ENCODE data around the gene RNF128. TPM values are rescaled to one million over a fixed set of nuclear protein-coding genes. Genes with fewer than 3 reads are reported as not detected.
"Not testable (repeated sequence)": the region's sequence is repeated elsewhere in the genome, so short reads cannot be mapped to it uniquely, and the experiment has no call there.

RNF128 gene
- total and polyA plus RNA-seq, 4 donors, result 3.1 TPM; not detected in 3

DNA sequence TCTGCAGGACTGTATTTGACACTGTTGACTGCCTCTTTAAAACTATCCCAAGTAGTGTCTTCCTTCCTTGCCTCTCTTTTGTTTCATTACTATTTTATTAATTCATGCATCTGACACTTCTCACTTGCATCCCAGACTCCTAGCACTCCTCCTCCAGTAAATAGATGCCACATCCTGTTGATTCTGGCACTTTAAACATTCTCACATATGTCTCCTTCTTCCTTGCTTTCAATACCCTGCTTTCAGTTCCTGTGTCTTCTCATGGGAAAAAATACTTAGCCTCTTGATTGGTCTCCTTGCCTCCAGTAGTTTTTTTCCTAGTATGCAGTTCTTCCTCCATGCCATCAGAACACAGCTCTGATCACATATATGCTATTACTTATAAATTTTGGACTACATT lies 5.1 kb downstream of the RNF128 start:
- Histone ChIP-seq H3K4me3 (ENCODE audit: low read length in 2 of 2) (no peak overlapping the region), H3K9me3 (ENCODE audit: control insufficient read depth, low read length) (no peaks in the 10 kb centered on the region), H3K27ac (ENCODE audit: low read depth in 1 of 2, low read length in 2 of 2) (no peak overlapping the region), H3K36me3 (ENCODE audit: control insufficient read depth in 1 of 2, insufficient read depth in 2 of 2, low read length in 1 of 2) (no peaks in the 10 kb centered on the region), H3K4me1 (ENCODE audit: control insufficient read depth in 1 of 2, insufficient read depth in 2 of 2, low read length in 2 of 2) (no peaks in the 10 kb centered on the region), H3K27me3 (ENCODE audit: control insufficient read depth in 1 of 2, insufficient read depth in 2 of 2, low read length in 1 of 2) (no peaks in the 10 kb centered on the region)
- intact Hi-C loops (cut with DNase I), result no loop called here
- DNase-seq (no peak), ATAC-seq (ENCODE audit: low FRiP score) (no peak)

- Histone ChIP-seq H3K27ac (ENCODE audit: low read depth in 1 of 2, low read length in 2 of 2) (no peak overlapping the region), H3K4me1 (ENCODE audit: control insufficient read depth in 1 of 2, insufficient read depth in 2 of 2, low read length in 2 of 2) (no peaks in the 10 kb centered on the region), H3K36me3 (ENCODE audit: control insufficient read depth in 1 of 2, insufficient read depth in 2 of 2, low read length in 1 of 2) (no peaks in the 10 kb centered on the region), H3K4me3 (ENCODE audit: low read length in 2 of 2) (no peak overlapping the region), H3K9me3 (ENCODE audit: control insufficient read depth, low read length) (no peaks in the 10 kb centered on the region), H3K27me3 (ENCODE audit: control insufficient read depth in 1 of 2, insufficient read depth in 2 of 2, low read length in 1 of 2) (no peaks in the 10 kb centered on the region)
- 58 to 77% methylated on average over 3 of the region's 3 CpGs for WGBS, 2 donors
- DNase-seq, result no peak
- ATAC-seq (ENCODE audit: low FRiP score), result no peak
- intact Hi-C loops (cut with DNase I), result no loop called here
Observed at GRCh38 chrX:106734827-106735226, 8.3 kb downstream of the RNF128 start.

DNA sequence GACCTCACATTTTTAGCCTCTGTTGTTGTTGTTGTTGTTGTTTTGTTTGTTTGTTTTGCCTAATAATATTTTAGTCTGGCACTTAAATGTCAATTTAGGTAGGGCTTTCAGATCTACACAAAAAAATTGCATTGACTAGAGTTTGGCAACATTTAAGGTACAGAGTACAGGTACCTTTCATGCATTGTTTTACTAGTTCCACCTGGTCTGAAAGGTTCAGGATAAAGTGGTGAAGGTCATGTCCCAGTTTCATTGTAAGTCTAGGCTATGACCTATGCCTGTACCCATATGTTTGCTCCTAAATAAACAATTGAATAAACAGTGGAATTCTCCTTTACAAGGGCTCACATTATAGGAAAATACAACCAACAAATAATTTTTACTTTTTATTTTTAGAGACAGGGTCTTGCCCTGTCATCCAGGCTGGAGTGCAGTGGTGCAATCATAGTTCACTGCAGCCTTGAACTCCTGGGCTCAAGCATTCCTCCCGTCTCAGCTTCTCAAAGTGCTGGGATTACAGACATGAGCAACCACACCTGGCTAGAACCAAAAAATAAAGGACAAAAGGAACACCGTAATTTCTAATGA lies 13.8 kb downstream of the RNF128 start:
- Histone ChIP-seq H3K27me3 (ENCODE audit: control insufficient read depth in 1 of 2, insufficient read depth in 2 of 2, low read length in 1 of 2) (no peaks in the 10 kb centered on the region), H3K9me3 (ENCODE audit: control insufficient read depth, low read length) (no peaks in the 10 kb centered on the region), H3K36me3 (ENCODE audit: control insufficient read depth in 1 of 2, insufficient read depth in 2 of 2, low read length in 1 of 2) (no peaks in the 10 kb centered on the region), H3K4me1 (ENCODE audit: control insufficient read depth in 1 of 2, insufficient read depth in 2 of 2, low read length in 2 of 2) (no peaks in the 10 kb centered on the region), H3K27ac (ENCODE audit: low read depth in 1 of 2, low read length in 2 of 2) (no peak overlapping the region), H3K4me3 (ENCODE audit: low read length in 2 of 2) (no peak overlapping the region)
- intact Hi-C loops (cut with DNase I), result no loop called here
- ATAC-seq (ENCODE audit: low FRiP score), result no peak
- WGBS, 2 donors, result 62 to 83% methylated on average over 2 of the region's 2 CpGs
- DNase-seq, result no peak

DNA sequence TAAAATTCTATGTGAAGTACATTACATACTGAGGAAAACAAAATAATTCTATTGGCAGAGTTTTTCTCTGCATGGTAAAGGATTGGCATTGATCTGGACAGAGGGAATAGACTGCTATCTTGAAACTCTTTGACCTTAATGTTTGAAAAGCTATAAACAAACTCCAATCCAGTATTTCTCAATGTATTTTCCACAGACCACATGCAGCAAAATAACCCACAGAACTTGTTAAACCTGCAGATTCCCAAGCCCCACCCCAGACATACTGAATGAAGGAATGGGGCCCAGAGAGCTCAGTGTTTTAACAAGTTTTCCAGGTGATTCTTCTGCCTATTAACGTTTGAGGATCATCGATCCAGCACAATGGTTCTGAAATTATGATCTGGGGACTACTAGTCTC lies 15.7 kb downstream of the RNF128 start:
- ATAC-seq (ENCODE audit: low FRiP score) (no peak), DNase-seq (no peak)
- no peaks in the 10 kb centered on the region for H3K27me3 ChIP-seq (ENCODE audit: control insufficient read depth in 1 of 2, insufficient read depth in 2 of 2, low read length in 1 of 2)
- H3K36me3 ChIP-seq (ENCODE audit: control insufficient read depth in 1 of 2, insufficient read depth in 2 of 2, low read length in 1 of 2), result no peaks in the 10 kb centered on the region
- intact Hi-C loops (cut with DNase I), result no loop called here
- 64 to 72% methylated on average over 2 of the region's 2 CpGs for WGBS, 2 donors
- no peak overlapping the region for H3K27ac ChIP-seq (ENCODE audit: low read depth in 1 of 2, low read length in 2 of 2)
- no peaks in the 10 kb centered on the region for H3K4me1 ChIP-seq (ENCODE audit: control insufficient read depth in 1 of 2, insufficient read depth in 2 of 2, low read length in 2 of 2)
- H3K4me3 ChIP-seq (ENCODE audit: low read length in 2 of 2), result no peak overlapping the region
- H3K9me3 ChIP-seq (ENCODE audit: control insufficient read depth, low read length), result no peaks in the 10 kb centered on the region

- Histone ChIP-seq H3K4me3 (ENCODE audit: low read length in 2 of 2) (no peak overlapping the region), H3K27me3 (ENCODE audit: control insufficient read depth in 1 of 2, insufficient read depth in 2 of 2, low read length in 1 of 2) (no peaks in the 10 kb centered on the region), H3K27ac (ENCODE audit: low read depth in 1 of 2, low read length in 2 of 2) (no peak overlapping the region), H3K4me1 (ENCODE audit: control insufficient read depth in 1 of 2, insufficient read depth in 2 of 2, low read length in 2 of 2) (no peaks in the 10 kb centered on the region), H3K36me3 (ENCODE audit: control insufficient read depth in 1 of 2, insufficient read depth in 2 of 2, low read length in 1 of 2) (no peaks in the 10 kb centered on the region), H3K9me3 (ENCODE audit: control insufficient read depth, low read length) (no peaks in the 10 kb centered on the region)
- no peak for DNase-seq
- ATAC-seq (ENCODE audit: low FRiP score), result no peak
- intact Hi-C loops (cut with DNase I), result no loop called here
Observed at GRCh38 chrX:106742805-106743204, 16.3 kb downstream of the RNF128 start.

DNA sequence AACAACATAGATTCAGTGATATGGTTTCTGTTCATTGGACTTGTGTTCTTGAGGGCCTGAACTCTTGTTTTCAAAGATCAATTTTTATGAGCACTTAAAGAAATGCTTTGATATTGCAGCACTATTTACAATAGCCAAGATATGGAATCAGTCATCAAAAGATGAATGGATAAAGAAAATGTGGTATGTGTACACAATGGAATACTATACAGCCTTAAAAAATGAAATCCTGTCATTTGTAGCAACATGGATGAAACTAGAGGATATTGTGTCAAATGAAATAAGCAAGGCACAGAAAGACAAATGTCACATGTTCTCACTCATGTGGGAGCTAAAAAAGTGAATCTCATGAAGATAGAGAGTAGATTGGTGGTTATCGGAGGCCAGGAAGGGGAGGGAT lies 21.9 kb downstream of the RNF128 start:
- Histone ChIP-seq H3K4me1 (ENCODE audit: control insufficient read depth in 1 of 2, insufficient read depth in 2 of 2, low read length in 2 of 2) (no peaks in the 10 kb centered on the region), H3K4me3 (ENCODE audit: low read length in 2 of 2) (no peak overlapping the region), H3K9me3 (ENCODE audit: control insufficient read depth, low read length) (no peaks in the 10 kb centered on the region), H3K27me3 (ENCODE audit: control insufficient read depth in 1 of 2, insufficient read depth in 2 of 2, low read length in 1 of 2) (no peaks in the 10 kb centered on the region), H3K36me3 (ENCODE audit: control insufficient read depth in 1 of 2, insufficient read depth in 2 of 2, low read length in 1 of 2) (no peaks in the 10 kb centered on the region), H3K27ac (ENCODE audit: low read depth in 1 of 2, low read length in 2 of 2) (no peak overlapping the region)
- ATAC-seq (ENCODE audit: low FRiP score) (no peak), DNase-seq (no peak)
- intact Hi-C loops (cut with DNase I), result no loop called here
- WGBS, 2 donors, result 93 to 95% methylated on average over 1 of the region's 1 CpG

DNA sequence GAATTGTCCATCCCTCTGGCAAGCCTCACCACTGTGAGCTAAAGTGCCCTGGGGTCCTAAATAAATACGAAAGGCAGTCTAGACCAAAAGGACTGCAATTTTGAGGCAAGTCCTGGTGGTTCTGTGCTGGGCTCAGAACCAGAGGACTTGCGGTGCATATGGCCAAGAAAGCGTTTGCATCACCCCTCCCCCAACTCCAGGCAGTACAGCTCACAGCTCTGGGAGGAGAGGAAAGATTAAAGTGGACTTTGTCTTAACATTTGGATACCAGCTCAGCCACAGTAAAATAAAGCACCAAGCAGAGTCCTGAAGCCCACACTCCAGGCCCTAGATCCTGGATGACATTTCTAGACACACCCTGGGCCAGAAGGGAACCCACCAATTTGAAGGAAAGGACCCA lies 24.9 kb downstream of the RNF128 start:
- Histone ChIP-seq H3K9me3 (ENCODE audit: control insufficient read depth, low read length) (no peaks in the 10 kb centered on the region), H3K27me3 (ENCODE audit: control insufficient read depth in 1 of 2, insufficient read depth in 2 of 2, low read length in 1 of 2) (no peaks in the 10 kb centered on the region), H3K36me3 (ENCODE audit: control insufficient read depth in 1 of 2, insufficient read depth in 2 of 2, low read length in 1 of 2) (no peaks in the 10 kb centered on the region), H3K4me3 (ENCODE audit: low read length in 2 of 2) (no peak overlapping the region), H3K4me1 (ENCODE audit: control insufficient read depth in 1 of 2, insufficient read depth in 2 of 2, low read length in 2 of 2) (no peaks in the 10 kb centered on the region), H3K27ac (ENCODE audit: low read depth in 1 of 2, low read length in 2 of 2) (no peak overlapping the region)
- DNase-seq (no peak), ATAC-seq (ENCODE audit: low FRiP score) (no peak)
- 53 to 62% methylated on average over 3 of the region's 3 CpGs for WGBS, 2 donors
- intact Hi-C loops (cut with DNase I), result no loop called here

GRCh38 chrX:106752101-106752678 lies 25.7 kb downstream of the RNF128 start:
- Histone ChIP-seq H3K4me3 (ENCODE audit: low read length in 2 of 2) (no peak overlapping the region), H3K27me3 (ENCODE audit: control insufficient read depth in 1 of 2, insufficient read depth in 2 of 2, low read length in 1 of 2) (no peaks in the 10 kb centered on the region), H3K36me3 (ENCODE audit: control insufficient read depth in 1 of 2, insufficient read depth in 2 of 2, low read length in 1 of 2) (no peaks in the 10 kb centered on the region), H3K9me3 (ENCODE audit: control insufficient read depth, low read length) (no peaks in the 10 kb centered on the region), H3K4me1 (ENCODE audit: control insufficient read depth in 1 of 2, insufficient read depth in 2 of 2, low read length in 2 of 2) (no peaks in the 10 kb centered on the region), H3K27ac (ENCODE audit: low read depth in 1 of 2, low read length in 2 of 2) (no peak overlapping the region)
- WGBS, 2 donors, result 48 to 65% methylated on average over 1 of the region's 1 CpG
- intact Hi-C loops (cut with DNase I), result no loop called here
- DNase-seq, result no peak
- no peak for ATAC-seq (ENCODE audit: low FRiP score)

GRCh38 chrX:106769288-106769687 lies 42.8 kb downstream of the RNF128 start:
- DNase-seq; H3K4me1 ChIP-seq (ENCODE audit: control insufficient read depth in 1 of 2, insufficient read depth in 2 of 2, low read length in 2 of 2); H3K4me3 ChIP-seq (ENCODE audit: low read length in 2 of 2); H3K36me3 ChIP-seq (ENCODE audit: control insufficient read depth in 1 of 2, insufficient read depth in 2 of 2, low read length in 1 of 2); H3K27ac ChIP-seq (ENCODE audit: low read depth in 1 of 2, low read length in 2 of 2); intact Hi-C loops (cut with DNase I); H3K9me3 ChIP-seq (ENCODE audit: control insufficient read depth, low read length); ATAC-seq (ENCODE audit: low FRiP score); H3K27me3 ChIP-seq (ENCODE audit: control insufficient read depth in 1 of 2, insufficient read depth in 2 of 2, low read length in 1 of 2): not testable (repeated sequence)
- WGBS, 2 donors, result 48 to 75% methylated on average over 1 of the region's 1 CpG

All from aorta (tissue), 5 donors.